Osteoblast (primary cell): ENCODE data around the gene CFAP97D1. TPM values are rescaled to one million over a fixed set of nuclear protein-coding genes. Genes with fewer than 3 reads are reported as not detected.

Experiments used
- DNase-seq: peaks from one replicate; pipeline ENCODE4 v3.0.0; 2011; ENCODE audit warnings: low spot score, mixed read lengths; ENCODE audit not compliant: insufficient read length; ENCODE audit errors: missing footprints
- H2AFZ ChIP-seq: 2 replicates; pipeline ENCODE4 v1.6.0; 2011; ENCODE audit warnings: mild to moderate bottlenecking, low read length
- H3K27ac ChIP-seq: 2 replicates; pipeline ENCODE4 v1.5.1; 2011; ENCODE audit warnings: mild to moderate bottlenecking, low read depth, low read length, moderate library complexity
- H3K27me3 ChIP-seq: 2 replicates; pipeline ENCODE4 v1.6.0; 2012; ENCODE audit warnings: mild to moderate bottlenecking, control low read depth, inconsistent platforms, low read length, moderate library complexity; ENCODE audit not compliant: insufficient read depth
- H3K36me3 ChIP-seq: 2 replicates; pipeline ENCODE4 v1.5.1; 2011; ENCODE audit warnings: mild to moderate bottlenecking, low read length, control low read depth, moderate library complexity; ENCODE audit not compliant: insufficient read depth
- H3K4me1 ChIP-seq: 2 replicates; pipeline ENCODE4 v1.5.1; 2011; ENCODE audit warnings: mild to moderate bottlenecking, low read length, control low read depth, moderate library complexity; ENCODE audit not compliant: insufficient read depth
- H3K4me2 ChIP-seq: 2 replicates; pipeline ENCODE4 v1.6.0; 2011; ENCODE audit warnings: mild to moderate bottlenecking, low read length; ENCODE audit not compliant: insufficient read depth
- H3K4me3 ChIP-seq: fragments of 200-600 bp; sonication (generic); 3 replicates; pipeline ENCODE4 v1.5.1; 2012; ENCODE audit warnings: mild to moderate bottlenecking, low read length, inconsistent platforms; ENCODE audit not compliant: insufficient read depth
- H3K79me2 ChIP-seq: 2 replicates; pipeline ENCODE4 v1.6.0; 2012; ENCODE audit warnings: mild to moderate bottlenecking, low read length, control low read depth, inconsistent platforms; ENCODE audit not compliant: insufficient read depth
- H3K9me3 ChIP-seq: 2 replicates; pipeline ENCODE4 v1.5.1; 2011; ENCODE audit warnings: low read depth, low read length, control low read depth
- H4K20me1 ChIP-seq: 2 replicates; pipeline ENCODE4 v1.6.0; 2012; ENCODE audit warnings: mild to moderate bottlenecking, low read length, control low read depth; ENCODE audit not compliant: insufficient read depth
- CTCF ChIP-seq: IDR thresholded peaks from 2 replicates; pipeline ENCODE4 v1.5.1; 2011; ENCODE audit warnings: mild to moderate bottlenecking, low read depth, low read length, moderate library complexity; ENCODE audit errors: extremely low read depth
- total RNA-seq: library from RNA; depleted of rRNA; stranded (reverse); fragments of >200 nt; gene quantifications from 2 replicates; pipeline ENCODE4 v1.2.3, GENCODE V29; 2012

CFAP97D1 gene
- under 0.01 TPM in 1 of 2 replicates, not detected in the other for total RNA-seq

- no peaks in the 10 kb centered on the region for H3K9me3 ChIP-seq
- H3K27ac ChIP-seq, result no peak within 1 kb of the TSS
- H2AFZ ChIP-seq, result peak within 1 kb of the TSS; percentile 91
- H4K20me1 ChIP-seq, result peaks cover 2% of the 10 kb centered on the region
- no peak for DNase-seq
- H3K4me3 ChIP-seq, result peak within 1 kb of the TSS; percentile 92
- peaks cover 33% of the 10 kb centered on the region for H3K79me2 ChIP-seq
- TF ChIP-seq CTCF, result no peak
- H3K4me1 ChIP-seq, result peaks cover 34% of the 10 kb centered on the region
- peaks cover 5% of the 10 kb centered on the region for H3K27me3 ChIP-seq
- peak within 1 kb of the TSS; percentile 87 for H3K4me2 ChIP-seq
- H3K36me3 ChIP-seq, result peaks cover 4% of the 10 kb centered on the region
These were observed at the start of gene CFAP97D1 for GRCh38 chr17:43780135-43780534. Gene CFAP97D1 (plus strand): TSS chr17:43780435. CDS start chr17:43780463, 28 bp downstream.

GRCh38 chr17:43732958-43733357 lies 47.3 kb upstream of the CFAP97D1 start:
- DNase-seq, result no peak
- no peak overlapping the region for H2AFZ ChIP-seq
- H3K27me3 ChIP-seq, result no peaks in the 10 kb centered on the region
- H3K4me1 ChIP-seq, result peaks cover 49% of the 10 kb centered on the region
- no peaks in the 10 kb centered on the region for H3K36me3 ChIP-seq
- no peaks in the 10 kb centered on the region for H3K79me2 ChIP-seq
- H3K4me3 ChIP-seq, result no peak overlapping the region
- peak overlapping the region; percentile 34 for H3K27ac ChIP-seq
- H3K9me3 ChIP-seq, result no peaks in the 10 kb centered on the region
- H4K20me1 ChIP-seq, result no peaks in the 10 kb centered on the region
- H3K4me2 ChIP-seq, result peak overlapping the region; percentile 39
- TF ChIP-seq CTCF, result no peak

GRCh38 chr17:43733956-43734355 lies 46.3 kb upstream of the CFAP97D1 start:
- H3K4me1 ChIP-seq, result peaks cover 49% of the 10 kb centered on the region

GRCh38 chr17:43734376-43734775 lies 45.9 kb upstream of the CFAP97D1 start:
- Histone ChIP-seq H3K27me3 (no peaks in the 10 kb centered on the region), H2AFZ (no peak overlapping the region), H3K4me3 (no peak overlapping the region), H3K36me3 (no peaks in the 10 kb centered on the region), H4K20me1 (no peaks in the 10 kb centered on the region), H3K27ac (peak overlapping the region; percentile 49), H3K9me3 (no peaks in the 10 kb centered on the region), H3K79me2 (no peaks in the 10 kb centered on the region), H3K4me2 (peak overlapping the region; percentile 29), H3K4me1 (peaks cover 50% of the 10 kb centered on the region)
- DNase-seq, result peak; percentile 89
- TF ChIP-seq CTCF, result no peak

More at GRCh38 chr17:43733956-43734355, 46.3 kb upstream of the CFAP97D1 start:
- H3K27ac ChIP-seq, result peak overlapping the region; percentile 34
- H3K27me3 ChIP-seq, result no peaks in the 10 kb centered on the region
- no peak for TF ChIP-seq CTCF
- H4K20me1 ChIP-seq, result no peaks in the 10 kb centered on the region
- H2AFZ ChIP-seq, result no peak overlapping the region
- H3K79me2 ChIP-seq, result no peaks in the 10 kb centered on the region
- H3K36me3 ChIP-seq, result no peaks in the 10 kb centered on the region
- H3K4me2 ChIP-seq, result peak overlapping the region; percentile 29
- no peak for DNase-seq
- no peaks in the 10 kb centered on the region for H3K9me3 ChIP-seq
- H3K4me3 ChIP-seq, result no peak overlapping the region
